Lower leg skin (tissue), 4 donors: Measurements from ENCODE around the gene TSC2. TPM values are rescaled to one million over a fixed set of nuclear protein-coding genes. Genes with fewer than 3 reads are reported as not detected.
"Not testable (repeated sequence)": the region's sequence is repeated elsewhere in the genome, so short reads cannot be mapped to it uniquely, and the experiment has no call there.

ENCODE experiments used
- DNase-seq, 2 donors: peaks; one replicate each; pipeline ENCODE4 v3.0.0-alpha.2; 2019; ENCODE audit warnings: low spot score in 2 of 2
- H3K4me3 ChIP-seq: fragments of 200-600 bp; sonication (generic); 2 replicates; pipeline ENCODE4 v1.5.1; 2017; ENCODE audit warnings: mild to moderate bottlenecking, low read depth; ENCODE audit not compliant: poor library complexity, severe bottlenecking
- CTCF ChIP-seq, 3 donors: fragments of 450-650 bp; IDR thresholded peaks; one replicate each; pipeline ENCODE4 v1.5.1; 2016; ENCODE audit warnings: antibody characterized with exemption in 3 of 3, mild to moderate bottlenecking in 3 of 3, moderate library complexity in 2 of 3
- POLR2A ChIP-seq, 2 donors: fragments of 450-650 bp; IDR thresholded peaks; one replicate each; pipeline ENCODE4 v1.6.1; 2016 to 2017; ENCODE audit warnings: antibody characterized with exemption in 2 of 2, mild to moderate bottlenecking in 1 of 2, moderate library complexity in 1 of 2
- WGBS, 2 donors: methylation state at CpG; one replicate each; pipeline ENCODE4 v1.1.5; 2018; 5-methylcytosine and 5-hydroxymethylcytosine counted together
- intact Hi-C: fragments of 100-400 bp; cut with DNase I; formaldehyde crosslinking; loops from one replicate; pipeline ENCODE4 v1.15.0; 2023; ENCODE audit warnings: low total_unique reads
- total RNA-seq, 4 donors: library from RNA; depleted of rRNA; stranded (reverse); fragments of >200 nt; gene quantifications; one replicate each; pipeline ENCODE4 v1.1.0, GENCODE V29; 2016

Gene TSC2
- total RNA-seq, 4 donors from 2014 or later: 56.7 to 130 (median 65.1) TPM

- WGBS, 2 donors: 59 to 62% methylated on average over 5 to 15 of the region's 15 CpGs
- no peak for TF ChIP-seq POLR2A (IDR thresholded peaks at IDR 0.05)
- no peak for TF ChIP-seq CTCF (IDR thresholded peaks at IDR 0.05)
- intact Hi-C loops: loop anchor here (10.0 kb wide), 1 partner anchor 52 kb away; no protein-coding TSS in a partner anchor
- no peak overlapping the region for H3K4me3 ChIP-seq
- no peak for DNase-seq
These were observed 15.3 kb upstream of the TSC2 start for GRCh38 chr16:2032285-2033056.

- WGBS, 2 donors: 22 to 30% methylated on average over 33 to 37 of the region's 37 CpGs
- H3K4me3 ChIP-seq: no peak overlapping the region
- DNase-seq: no peak
- TF ChIP-seq POLR2A (IDR thresholded peaks at IDR 0.05) (no peak), CTCF (IDR thresholded peaks at IDR 0.05) (no peak)
- intact Hi-C loops: loop anchor here (10.0 kb wide), 1 partner anchor 52 kb away; no protein-coding TSS in a partner anchor
These were observed 14.5 kb upstream of the TSC2 start for GRCh38 chr16:2033057-2033908.

- 54 to 69% methylated on average over 7 to 13 of the region's 32 CpGs for WGBS, 2 donors
- intact Hi-C loops: loop anchor here (10.0 kb wide), 1 partner anchor 51 kb away; no protein-coding TSS in a partner anchor
- not testable (repeated sequence) for H3K4me3 ChIP-seq, DNase-seq
These were observed 13.7 kb upstream of the TSC2 start for GRCh38 chr16:2033909-2034695.

- WGBS, 2 donors: 69 to 87% methylated on average over 17 of the region's 17 CpGs
- DNase-seq: no peak
- no peak overlapping the region for H3K4me3 ChIP-seq
- TF ChIP-seq POLR2A (IDR thresholded peaks at IDR 0.05) (no peak), CTCF (IDR thresholded peaks at IDR 0.05) (no peak)
- intact Hi-C loops: loop anchor here (10.0 kb wide), 1 partner anchor 50 kb away; no protein-coding TSS in a partner anchor
These were observed 12.9 kb upstream of the TSC2 start for GRCh38 chr16:2034696-2035430.

- no peak overlapping the region for H3K4me3 ChIP-seq
- intact Hi-C loops: loop anchor here (10.0 kb wide), 1 partner anchor 49 kb away; no protein-coding TSS in a partner anchor
- WGBS, 2 donors: 45 to 74% methylated on average over 24 to 30 of the region's 34 CpGs
- TF ChIP-seq POLR2A (IDR thresholded peaks at IDR 0.05) (no peak), CTCF (IDR thresholded peaks at IDR 0.05) (no peak)
- DNase-seq: no peak
These were observed 12.2 kb upstream of the TSC2 start for GRCh38 chr16:2035431-2036199.
